NCI-H146 (cell line): ENCODE data around the gene TRAF3IP1.

ENCODE experiments used
- DNase-seq: peaks from one replicate; lab custom pipeline; 2025; lab: John Stamatoyannopoulos, UW

The TRAF3IP1 gene

DNA sequence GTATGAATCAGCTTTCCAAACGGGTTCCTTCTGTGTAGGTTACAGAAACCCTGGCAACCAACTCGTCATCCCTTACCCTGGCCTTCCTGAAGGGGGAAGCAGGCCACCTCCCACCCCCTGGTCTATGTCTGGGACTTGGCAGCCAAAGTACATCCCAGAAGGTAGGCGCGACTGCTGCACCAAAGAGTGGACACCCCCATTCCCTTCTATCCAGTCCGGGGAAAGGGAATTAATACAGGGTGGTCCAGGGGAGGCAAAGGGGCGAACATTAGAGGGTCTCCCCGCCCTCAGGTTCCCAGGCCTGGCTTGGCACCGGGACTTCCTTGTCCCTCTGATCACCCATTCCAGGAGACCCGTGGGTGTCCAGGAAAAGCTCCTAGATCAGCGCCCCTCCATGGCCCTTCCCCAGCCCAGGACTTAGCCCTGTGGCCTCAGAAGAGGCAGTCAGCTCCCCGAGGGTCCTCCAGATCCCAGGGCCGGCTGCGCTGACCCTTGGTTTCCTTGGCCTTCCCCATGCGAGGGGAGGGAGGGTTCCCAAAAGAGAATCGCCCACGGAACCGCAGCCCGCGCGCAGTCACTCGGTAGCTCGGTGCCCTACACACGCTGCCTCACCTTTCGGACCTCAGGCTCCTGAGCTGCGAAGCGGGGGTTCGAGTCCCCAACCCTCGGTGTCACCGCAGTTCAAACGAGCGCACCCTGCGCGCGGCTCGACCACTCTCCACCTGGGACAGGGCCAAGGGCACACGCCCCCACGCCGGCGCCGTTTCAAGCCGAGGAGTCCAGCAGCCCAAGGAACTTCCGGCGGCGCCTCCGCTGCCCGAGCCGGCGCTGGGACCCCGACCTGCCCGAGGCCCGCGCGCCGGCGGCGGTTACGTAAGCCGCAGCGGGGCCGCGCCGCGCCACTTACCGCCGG, 32.3 kb upstream of the TRAF3IP1 start, which contains the start of gene PER2:
PER2 (minus strand) TSS at position 874 of the 913 bp plus-strand sequence. CDS start 10,674 bp downstream, outside the sequence.
- DNase-seq, result peak; percentile 47

DNA sequence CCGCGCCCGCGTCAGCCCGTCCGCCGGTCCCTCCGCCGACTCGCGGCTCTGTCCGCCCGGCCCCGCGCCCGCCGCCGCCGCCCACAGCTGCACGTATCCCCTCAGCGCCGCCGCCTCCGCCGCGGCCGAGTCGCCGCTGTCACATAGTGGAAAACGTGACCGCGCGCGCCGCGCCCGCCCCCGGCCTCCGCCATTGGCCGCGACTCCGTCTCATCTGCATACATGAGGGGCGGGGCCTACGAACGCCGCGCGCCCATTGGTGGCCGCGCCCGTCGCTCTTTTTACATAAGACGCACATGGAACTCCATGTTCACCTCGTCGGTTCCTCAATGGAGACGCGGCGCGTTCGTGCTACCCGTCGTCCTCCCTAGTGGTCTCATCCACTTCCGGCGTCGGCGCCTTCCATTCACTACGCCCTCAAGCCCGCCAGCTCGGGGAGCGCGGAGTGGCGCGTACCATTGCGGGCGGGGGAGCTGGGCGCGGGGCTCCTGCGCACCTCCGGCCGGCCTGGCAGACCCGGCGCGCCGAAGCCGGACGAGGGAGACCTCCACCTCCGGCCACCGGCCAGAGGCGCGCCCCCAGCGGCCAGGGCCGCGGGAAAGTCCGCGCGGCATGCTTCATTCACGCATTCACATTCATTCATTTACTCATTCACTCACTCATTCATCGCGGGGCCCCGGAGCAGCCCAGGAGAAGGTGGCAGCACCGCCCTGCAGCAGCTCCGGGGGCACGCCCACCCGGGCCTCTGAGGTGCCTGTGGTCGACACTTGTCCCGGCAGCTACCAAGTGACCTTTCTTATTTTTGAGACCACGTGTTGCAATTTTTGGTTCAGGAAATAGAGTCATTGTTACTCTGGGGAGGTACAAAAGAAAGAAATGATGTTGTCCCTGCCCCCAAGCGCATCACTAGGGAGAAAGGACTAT, 31.4 kb upstream of the TRAF3IP1 start:
- peak; percentile 97 for DNase-seq

- DNase-seq, result no peak
Observed at GRCh38 chr2:238289574-238289973, 30.7 kb upstream of the TRAF3IP1 start.

DNA sequence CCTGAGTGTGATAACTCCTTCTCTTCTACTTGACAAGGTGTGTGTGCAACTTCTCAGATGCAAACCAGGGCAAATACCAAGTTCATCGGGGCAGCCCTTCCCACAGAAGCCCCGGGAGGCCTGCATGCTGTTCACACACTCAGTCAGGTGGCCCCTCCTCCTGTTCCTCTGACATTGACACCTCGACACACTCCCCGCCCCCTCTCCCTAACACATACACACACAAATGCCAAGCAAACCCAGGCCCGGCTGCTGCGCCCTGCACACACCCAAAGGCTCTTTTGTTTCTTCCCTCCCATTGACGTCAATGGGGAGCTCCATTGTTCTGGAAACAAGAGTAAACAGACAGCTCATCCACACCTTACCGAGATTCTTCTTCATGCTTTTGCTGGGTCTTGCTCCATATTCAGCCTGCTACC, 30.2 kb upstream of the TRAF3IP1 start:
- DNase-seq, result peak; percentile 93

- DNase-seq, result no peak
Observed at GRCh38 chr2:238290715-238291549, 29.4 kb upstream of the TRAF3IP1 start.

DNA sequence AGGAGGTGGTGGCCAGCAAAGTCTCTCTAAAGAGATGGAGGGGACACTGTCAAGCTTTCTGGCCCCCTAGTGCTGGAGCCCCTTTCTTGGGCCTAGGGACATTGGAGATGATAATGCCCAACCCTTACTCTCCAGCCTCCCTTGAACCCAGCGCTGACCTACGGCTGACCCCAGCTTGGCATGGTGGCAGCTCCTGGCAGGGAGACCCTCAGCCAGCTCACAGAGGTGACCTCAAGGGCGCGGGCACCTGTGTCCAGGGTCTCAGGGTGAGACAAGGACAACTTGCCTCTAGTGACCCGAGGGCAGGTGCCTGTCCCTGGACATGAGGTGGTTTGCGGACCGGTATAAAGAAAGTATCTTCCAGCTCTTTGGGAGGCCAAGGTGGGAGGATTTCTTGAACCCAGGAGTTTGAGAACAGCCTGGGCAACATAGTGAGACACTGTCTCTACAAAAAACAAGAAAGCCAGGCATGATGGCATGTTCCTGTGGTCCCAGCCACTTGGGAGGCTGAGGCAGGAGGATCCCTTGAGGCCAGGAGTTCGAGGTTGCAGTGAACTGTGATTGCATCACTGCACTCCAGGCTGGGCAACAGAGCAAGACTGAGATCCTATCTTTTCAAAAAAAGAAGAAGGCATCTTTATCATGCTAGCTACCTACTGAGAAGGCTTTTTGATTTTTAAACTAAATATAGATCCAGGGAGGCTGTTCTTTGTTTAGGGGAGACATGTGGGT, 28.6 kb upstream of the TRAF3IP1 start:
- DNase-seq, result no peak

GRCh38 chr2:238294046-238294392, 26.3 kb upstream of the TRAF3IP1 start:
- no peak for DNase-seq

- no peak for DNase-seq
Observed at GRCh38 chr2:238294393-238295143, 25.8 kb upstream of the TRAF3IP1 start.

DNA sequence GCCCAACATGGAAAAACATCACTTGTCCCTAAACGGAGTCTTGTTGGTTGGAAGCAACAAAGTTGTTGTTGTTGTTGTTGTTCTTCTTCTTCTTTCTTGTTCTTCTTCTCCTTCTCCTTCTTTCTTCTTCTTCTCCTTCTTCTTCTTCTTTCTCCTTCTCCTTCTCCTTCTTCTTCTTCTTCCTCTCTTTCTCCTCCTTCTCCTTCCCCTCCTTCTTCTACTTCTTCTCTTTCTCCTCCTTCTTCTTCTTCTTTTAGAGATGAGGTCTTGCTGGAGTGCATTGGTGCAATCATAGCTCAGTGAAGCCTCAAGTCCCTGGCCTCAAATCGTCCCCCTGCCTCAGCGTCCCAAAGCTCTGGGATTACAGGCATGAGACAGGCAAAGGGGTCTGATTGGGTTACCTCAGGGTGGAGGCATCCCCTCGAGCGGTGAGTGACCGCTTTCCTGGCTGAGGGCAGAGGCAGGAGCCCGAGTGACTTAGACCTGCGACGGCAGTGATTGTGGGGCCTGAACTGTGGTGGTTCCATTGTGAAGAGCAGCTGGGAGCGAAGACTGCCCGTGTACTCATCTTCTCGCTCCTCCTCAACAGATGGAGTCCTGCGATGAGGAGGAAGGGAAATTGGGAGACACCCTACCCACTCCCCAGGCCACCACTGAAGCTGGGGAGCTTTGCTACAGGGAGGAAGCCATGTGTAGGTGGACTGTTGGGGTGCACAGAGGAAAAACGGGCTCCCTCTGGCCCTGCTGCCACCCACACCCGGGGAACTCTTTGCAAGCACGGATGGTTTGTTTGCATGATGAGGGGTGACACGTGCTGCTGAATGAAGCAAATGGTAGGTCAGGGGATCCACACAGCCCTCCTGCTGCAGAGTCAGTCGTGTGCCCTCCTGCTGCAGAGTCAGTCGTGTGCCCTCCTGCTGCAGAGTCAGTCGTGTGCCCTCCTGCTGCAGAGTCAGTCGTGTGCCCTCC, 24.9 kb upstream of the TRAF3IP1 start:
- DNase-seq, result no peak

- no peak for DNase-seq
Observed at GRCh38 chr2:238296638-238297457, 23.5 kb upstream of the TRAF3IP1 start.

GRCh38 chr2:238299803-238300202, 20.5 kb upstream of the TRAF3IP1 start:
- no peak for DNase-seq

DNA sequence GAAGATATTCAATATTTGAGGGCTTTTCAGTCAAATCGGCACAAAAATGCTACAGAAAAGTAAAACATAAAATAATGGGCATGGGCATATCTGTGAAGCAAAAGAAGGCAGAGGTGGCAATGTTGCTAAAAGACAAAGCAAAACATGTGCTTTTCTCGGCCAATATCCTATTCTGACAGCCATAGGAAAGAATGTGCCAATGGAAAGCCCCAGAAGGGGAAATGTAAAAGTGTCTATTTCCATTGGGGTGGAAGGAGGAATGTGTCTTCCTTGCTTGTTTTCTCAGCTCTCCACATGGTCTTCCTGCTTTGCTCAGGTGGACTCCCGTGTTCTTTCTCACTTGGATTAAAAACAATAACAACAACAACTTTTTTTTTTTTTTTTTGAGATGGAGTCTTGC, 18.2 kb upstream of the TRAF3IP1 start:
- DNase-seq, result no peak

DNA sequence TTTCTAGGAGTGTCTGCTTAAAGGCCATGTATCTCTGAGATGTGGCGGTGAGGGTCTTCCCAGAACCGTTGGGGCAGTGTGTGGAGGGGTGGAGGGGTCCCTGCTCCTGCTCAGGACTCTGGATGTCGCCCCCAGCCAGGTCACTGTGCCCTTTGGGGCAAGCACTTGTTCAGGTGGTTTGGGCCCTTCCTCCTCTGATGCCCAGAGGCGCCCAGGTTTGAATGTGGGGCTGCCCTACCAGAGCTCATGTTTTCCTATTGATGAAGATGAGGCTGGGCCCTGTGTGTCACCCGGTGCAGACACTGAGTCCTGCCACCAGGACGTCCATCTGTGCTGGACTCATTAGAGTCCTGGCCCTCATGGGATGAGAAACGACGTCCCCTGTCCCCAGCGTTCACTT, 17.6 kb upstream of the TRAF3IP1 start:
- DNase-seq, result no peak

DNA sequence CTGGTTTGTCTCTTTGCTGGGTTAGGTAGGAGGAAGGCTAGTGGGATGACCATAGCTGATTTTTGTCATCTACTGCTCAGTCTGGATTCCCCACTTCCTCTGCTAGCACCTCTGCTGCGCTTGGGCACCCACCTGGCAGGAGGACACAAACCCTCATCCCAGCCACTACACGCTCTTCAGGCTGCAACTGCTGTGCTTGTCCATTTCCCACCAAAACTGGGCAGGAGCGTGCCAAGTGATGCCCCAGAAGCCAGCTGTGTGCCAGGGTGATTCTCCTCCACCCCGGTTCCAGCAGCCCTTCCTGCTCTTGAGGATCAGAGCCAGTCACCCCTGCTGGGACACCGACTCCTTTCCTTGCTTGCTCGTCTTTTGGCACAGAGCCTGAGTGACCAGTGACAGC, 16.2 kb upstream of the TRAF3IP1 start:
- DNase-seq, result no peak

- DNase-seq, result no peak
Observed at GRCh38 chr2:238305092-238305862, 15.0 kb upstream of the TRAF3IP1 start.

DNA sequence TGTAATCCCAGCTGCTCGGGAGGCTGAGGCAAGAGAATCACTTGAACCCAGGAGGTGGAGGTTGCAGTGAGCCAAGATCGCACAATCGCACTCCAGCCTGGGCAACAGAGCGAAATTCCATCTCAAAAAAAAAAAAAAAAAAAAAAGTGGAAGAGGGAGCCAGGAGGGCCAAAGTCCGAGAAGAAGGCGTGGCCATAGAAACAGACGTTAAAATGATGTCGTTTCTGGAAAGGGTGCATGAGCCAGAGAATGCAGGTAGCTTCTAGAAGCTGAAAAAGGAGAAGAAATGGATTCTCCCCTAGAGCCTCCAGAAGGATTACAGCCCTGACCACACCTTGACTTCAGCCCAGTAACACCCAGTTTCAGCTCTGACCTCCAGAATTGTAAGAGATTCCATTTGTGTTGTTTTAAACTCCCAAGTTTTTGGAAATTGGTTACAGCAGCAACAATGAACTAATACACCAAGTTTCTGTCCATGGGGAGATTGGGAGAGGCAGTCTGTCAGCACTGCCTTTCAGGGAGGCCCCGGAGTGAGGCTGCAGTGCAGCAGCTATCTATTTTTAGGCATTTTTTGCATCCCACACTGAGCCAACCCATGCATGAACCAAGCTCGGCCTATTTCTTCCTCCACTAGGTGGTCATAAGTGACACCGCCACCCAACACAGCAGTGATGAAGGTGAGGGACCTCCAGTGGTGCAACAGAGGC, 14.2 kb upstream of the TRAF3IP1 start:
- DNase-seq, result no peak

DNA sequence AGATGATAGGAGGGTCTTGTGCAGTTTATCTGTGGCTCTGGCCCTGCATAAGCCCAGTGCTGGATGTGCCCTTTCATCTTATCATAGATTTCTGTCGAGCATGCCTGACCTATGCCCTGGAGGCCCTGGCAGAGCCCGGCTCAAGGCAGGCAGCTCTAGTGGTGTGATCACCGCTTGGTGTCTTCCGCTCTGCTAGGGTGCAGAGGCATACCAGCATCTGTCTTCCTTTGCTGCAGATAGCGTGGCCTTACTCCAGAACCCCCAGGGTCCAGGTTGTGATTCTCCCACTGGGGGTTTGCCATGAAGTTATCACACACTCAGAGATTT, 13.7 kb upstream of the TRAF3IP1 start:
- no peak for DNase-seq
